ENCODE measurements around the gene GPLD1. TPM values are rescaled to one million over a fixed set of nuclear protein-coding genes. Genes with fewer than 3 reads are reported as not detected.

GPLD1 gene
- total and polyA plus RNA-seq, 2 experiments from 2014 or later: 3.8 to 11.1 TPM

- no peak for TF ChIP-seq NANOG (IDR thresholded peaks at IDR 0.05; ENCODE audit: borderline replicate concordance)
- no peak for TF ChIP-seq ETS1 (IDR thresholded peaks at IDR 0.05)
- TF ChIP-seq POLR2AphosphoS5 (IDR thresholded peaks at IDR 0.05; ENCODE audit: low read depth): no peak
- no peak for TF ChIP-seq CTCF (conservative IDR thresholded peaks at IDR 0.05; ENCODE audit: low read depth in 2 of 2)
- no peak for TF ChIP-seq EZH2 (IDR thresholded peaks at IDR 0.05; ENCODE audit: low read depth, unreplicated experiment)
Measured at GRCh38 chr6:24464253-24465038, 24.9 kb downstream of the GPLD1 start (continued).

- TF ChIP-seq STAT1 (IDR thresholded peaks at IDR 0.05; ENCODE audit: unreplicated experiment): no peak
- no peak overlapping the region for H3K27ac ChIP-seq (ENCODE audit: low read depth)
- no peak overlapping the region for H3K27ac Mint-ChIP-seq
- H4K20me1 ChIP-seq (replicated peaks; ENCODE audit: insufficient read depth): no peaks in the 10 kb centered on the region
- H3K4me1 ChIP-seq (ENCODE audit: insufficient read depth): no peaks in the 10 kb centered on the region
- H3K4me1 Mint-ChIP-seq: no peaks in the 10 kb centered on the region
- H3K4me3 Mint-ChIP-seq: no peak overlapping the region
- ATAC-seq: no peak
- H3K36me3 Mint-ChIP-seq (ENCODE audit: low read depth): no peaks in the 10 kb centered on the region
- H3K4me2 ChIP-seq: no peak overlapping the region
- H3K27me3 ChIP-seq (ENCODE audit: insufficient read depth): no peaks in the 10 kb centered on the region
- no peaks in the 10 kb centered on the region for H3F3A ChIP-seq (replicated peaks; ENCODE audit: low read depth)
- H3K36me3 ChIP-seq (ENCODE audit: insufficient read depth): no peaks in the 10 kb centered on the region
- DNase-seq (ENCODE audit: low spot score): no peak
- H3K27me3 Mint-ChIP-seq (ENCODE audit: insufficient read depth, low read depth, poor library complexity): peaks cover 1% of the 10 kb centered on the region
- no peak overlapping the region for H3K4me3 ChIP-seq
- H3K9me3 Mint-ChIP-seq: no peaks in the 10 kb centered on the region
- H3K9me2 ChIP-seq (ENCODE audit: insufficient read depth): no peaks in the 10 kb centered on the region
- no peaks in the 10 kb centered on the region for H3K79me2 ChIP-seq (replicated peaks; ENCODE audit: insufficient read depth)
- H2AFZ ChIP-seq: no peak overlapping the region
Measured at GRCh38 chr6:24460966-24461365, 28.4 kb downstream of the GPLD1 start.

- no peaks in the 10 kb centered on the region for H3K9me3 Mint-ChIP-seq
- Histone ChIP-seq H3K36me3 (ENCODE audit: insufficient read depth) (no peaks in the 10 kb centered on the region), H3K27ac (ENCODE audit: low read depth) (no peak overlapping the region), H4K20me1 (replicated peaks; ENCODE audit: insufficient read depth) (no peaks in the 10 kb centered on the region), H3K9me2 (ENCODE audit: insufficient read depth) (no peaks in the 10 kb centered on the region), H3K27me3 (ENCODE audit: insufficient read depth) (no peaks in the 10 kb centered on the region), H2AFZ (no peak overlapping the region), H3F3A (replicated peaks; ENCODE audit: low read depth) (no peaks in the 10 kb centered on the region), H3K79me2 (replicated peaks; ENCODE audit: insufficient read depth) (no peaks in the 10 kb centered on the region), H3K4me3 (no peak overlapping the region), H3K4me1 (ENCODE audit: insufficient read depth) (no peaks in the 10 kb centered on the region), H3K4me2 (no peak overlapping the region)
- no peak overlapping the region for H3K4me3 Mint-ChIP-seq
- no peaks in the 10 kb centered on the region for H3K36me3 Mint-ChIP-seq (ENCODE audit: low read depth)
- no peak overlapping the region for H3K27ac Mint-ChIP-seq
- no peak for ATAC-seq
- DNase-seq (ENCODE audit: low spot score): no peak
- H3K27me3 Mint-ChIP-seq (ENCODE audit: insufficient read depth, low read depth, poor library complexity): peaks cover 1% of the 10 kb centered on the region
- H3K4me1 Mint-ChIP-seq: 0 out of 3 replicates have a peak, but pooled peaks cover 2% of the 10 kb centered on the region
- TF ChIP-seq ZNF114 (CRISPR knock-in tag; IDR thresholded peaks at IDR 0.05) (no peak), JUNB (IDR thresholded peaks at IDR 0.05; ENCODE audit: unreplicated experiment) (no peak), ZNF331 (CRISPR knock-in tag; IDR thresholded peaks at IDR 0.05; ENCODE audit: low read depth) (no peak), NANOG (IDR thresholded peaks at IDR 0.05; ENCODE audit: borderline replicate concordance) (no peak), ZNF462 (CRISPR knock-in tag; IDR thresholded peaks at IDR 0.05) (no peak)
Measured at GRCh38 chr6:24458941-24459340, 30.4 kb downstream of the GPLD1 start.

Data from GM23338 (cell line).